Measurements from ENCODE around the gene ATP8A2. TPM values are rescaled to one million over a fixed set of nuclear protein-coding genes. Genes with fewer than 3 reads are reported as not detected.

Gene ATP8A2
- total RNA-seq, 2 experiments from 2014 or later: not detected

- ChIA-PET CTCF (ENCODE audit: unreplicated experiment) (no interaction called here), POLR2A (no interaction called here)
- no peak overlapping the region for H3K27ac ChIP-seq (ENCODE audit: low read depth, low read length, poor library complexity, severe bottlenecking)
- no peak overlapping the region for H2AFZ ChIP-seq (ENCODE audit: low read length)
- H4K20me1 ChIP-seq (ENCODE audit: insufficient read depth, low read length): no peaks in the 10 kb centered on the region
- H3K4me1 ChIP-seq (ENCODE audit: insufficient read depth, low read length, poor library complexity, severe bottlenecking): no peaks in the 10 kb centered on the region
- H3K79me2 ChIP-seq (ENCODE audit: insufficient read depth, low read depth, low read length): no peaks in the 10 kb centered on the region
- DNase-seq (ENCODE audit: low spot score): no peak
- H3K9me3 ChIP-seq (ENCODE audit: low read length): no peaks in the 10 kb centered on the region
- no peaks in the 10 kb centered on the region for H3K36me3 ChIP-seq (ENCODE audit: insufficient read depth, low read length)
- intact Hi-C loops (cut with micrococcal nuclease; ENCODE audit: unreplicated experiment): no loop called here
- H3K4me2 ChIP-seq (ENCODE audit: low read length): no peak overlapping the region
- no TSS peak for BruUV-seq (replicated peaks)
- no peak overlapping the region for H3K4me3 ChIP-seq (ENCODE audit: low read depth, low read length, poor library complexity, severe bottlenecking)
- TF ChIP-seq EZH2phosphoT487 (IDR thresholded peaks at IDR 0.05; ENCODE audit: borderline replicate concordance, low read depth, low read length) (no peak), CTCF (conservative IDR thresholded peaks at IDR 0.05; ENCODE audit: low read length) (no peak)
- no peaks in the 10 kb centered on the region for H3K9me2 ChIP-seq (ENCODE audit: insufficient read depth, low read length)
Observed at GRCh38 chr13:25727250-25727649, 355.5 kb downstream of the ATP8A2 start.

GRCh38 chr13:25727810-25728209 lies 356.0 kb downstream of the ATP8A2 start:
- Histone ChIP-seq H3K4me2 (ENCODE audit: low read length) (no peak overlapping the region), H3K4me3 (ENCODE audit: low read depth, low read length, poor library complexity, severe bottlenecking) (no peak overlapping the region), H2AFZ (ENCODE audit: low read length) (no peak overlapping the region), H3K27ac (ENCODE audit: low read depth, low read length, poor library complexity, severe bottlenecking) (no peak overlapping the region), H3K36me3 (ENCODE audit: insufficient read depth, low read length) (no peaks in the 10 kb centered on the region), H3K79me2 (ENCODE audit: insufficient read depth, low read depth, low read length) (no peaks in the 10 kb centered on the region), H3K9me2 (ENCODE audit: insufficient read depth, low read length) (no peaks in the 10 kb centered on the region), H4K20me1 (ENCODE audit: insufficient read depth, low read length) (no peaks in the 10 kb centered on the region), H3K4me1 (ENCODE audit: insufficient read depth, low read length, poor library complexity, severe bottlenecking) (no peaks in the 10 kb centered on the region), H3K9me3 (ENCODE audit: low read length) (no peaks in the 10 kb centered on the region)
- intact Hi-C loops (cut with micrococcal nuclease; ENCODE audit: unreplicated experiment): no loop called here
- TF ChIP-seq CTCF (conservative IDR thresholded peaks at IDR 0.05; ENCODE audit: low read length) (no peak), EZH2phosphoT487 (IDR thresholded peaks at IDR 0.05; ENCODE audit: borderline replicate concordance, low read depth, low read length) (no peak)
- no peak for DNase-seq (ENCODE audit: low spot score)
- ChIA-PET POLR2A (no interaction called here), CTCF (ENCODE audit: unreplicated experiment) (no interaction called here)
- no TSS peak for BruUV-seq (replicated peaks)

- BruUV-seq (replicated peaks): no TSS peak
- no peak overlapping the region for H3K4me2 ChIP-seq (ENCODE audit: low read length)
- no peaks in the 10 kb centered on the region for H3K79me2 ChIP-seq (ENCODE audit: insufficient read depth, low read depth, low read length)
- TF ChIP-seq CTCF (conservative IDR thresholded peaks at IDR 0.05; ENCODE audit: low read length): no peak
- no peak for TF ChIP-seq EZH2phosphoT487 (IDR thresholded peaks at IDR 0.05; ENCODE audit: borderline replicate concordance, low read depth, low read length)
- no peak overlapping the region for H2AFZ ChIP-seq (ENCODE audit: low read length)
- DNase-seq (ENCODE audit: low spot score): no peak
- no peaks in the 10 kb centered on the region for H3K9me3 ChIP-seq (ENCODE audit: low read length)
- H3K27ac ChIP-seq (ENCODE audit: low read depth, low read length, poor library complexity, severe bottlenecking): no peak overlapping the region
- intact Hi-C loops (cut with micrococcal nuclease; ENCODE audit: unreplicated experiment): no loop called here
- H4K20me1 ChIP-seq (ENCODE audit: insufficient read depth, low read length): no peaks in the 10 kb centered on the region
- POLR2A ChIA-PET: no interaction called here
- no peaks in the 10 kb centered on the region for H3K36me3 ChIP-seq (ENCODE audit: insufficient read depth, low read length)
- H3K9me2 ChIP-seq (ENCODE audit: insufficient read depth, low read length): no peaks in the 10 kb centered on the region
- H3K4me1 ChIP-seq (ENCODE audit: insufficient read depth, low read length, poor library complexity, severe bottlenecking): no peaks in the 10 kb centered on the region
- CTCF ChIA-PET (ENCODE audit: unreplicated experiment): no interaction called here
- no peak overlapping the region for H3K4me3 ChIP-seq (ENCODE audit: low read depth, low read length, poor library complexity, severe bottlenecking)
Observed at GRCh38 chr13:25729201-25729600, 357.4 kb downstream of the ATP8A2 start.

All from OCI-LY7 (cell line).